Activated CD8-positive, alpha-beta T cell treated with anti-CD3 and anti-CD28 coated beads, Interleukin-2, amount 10 ng/mL, durations not matched to agents 7 days and 5 days (primary cell): ENCODE data around the gene TCF23. TPM values are rescaled to one million over a fixed set of nuclear protein-coding genes. Genes with fewer than 3 reads are reported as not detected.
"Not testable (repeated sequence)": the region's sequence is repeated elsewhere in the genome, so short reads cannot be mapped to it uniquely, and the experiment has no call there.

Experiments
- ATAC-seq: fragments of 150-1000 bp; cut with Tn5 transposase; one replicate; pipeline ENCODE4 v1.10.0; 2021; ENCODE audit warnings: moderate library complexity
- CTCF ChIA-PET: fragments of 350-600 bp; sonication (Branson Sonifier 250); formaldehyde crosslinking; loops from one replicate; lab custom pipeline; 2021; ENCODE audit warnings: antibody characterized with exemption; lab: Charles Lee
- POLR2A ChIA-PET: fragments of 350-600 bp; sonication (Branson Sonifier 250); formaldehyde crosslinking; loops from one replicate; lab custom pipeline; 2021; ENCODE audit warnings: antibody characterized with exemption; lab: Charles Lee
- DNase-seq: peaks from one replicate; pipeline ENCODE4 v3.0.0-alpha.2; 2020
- H3K27ac Mint-ChIP-seq: one replicate; pipeline ENCODE4 v1.8.0; 2021; ENCODE audit warnings: mild to moderate bottlenecking, mixed read lengths
- H3K27me3 Mint-ChIP-seq: one replicate; pipeline ENCODE4 v1.8.0; 2021; ENCODE audit warnings: low read depth, mixed read lengths
- H3K36me3 Mint-ChIP-seq: one replicate; pipeline ENCODE4 v1.8.0; 2021; ENCODE audit warnings: low read depth, mixed read lengths
- H3K4me1 Mint-ChIP-seq: one replicate; pipeline ENCODE4 v1.8.0; 2021; ENCODE audit warnings: low read depth, mixed read lengths
- H3K4me3 Mint-ChIP-seq: one replicate; pipeline ENCODE4 v1.8.0; 2021; ENCODE audit warnings: mild to moderate bottlenecking, mixed read lengths
- H3K9me3 Mint-ChIP-seq: one replicate; pipeline ENCODE4 v1.8.0; 2022; ENCODE audit warnings: mixed read lengths; ENCODE audit not compliant: insufficient read depth
- total RNA-seq, 2 experiments: library from RNA; stranded (reverse); gene quantifications; one replicate each; pipeline ENCODE4 v1.2.3, GENCODE V29; 2021

The TCF23 gene
- total RNA-seq, 2 experiments from 2014 or later = not detected

- ATAC-seq = no peak
- Mint-ChIP-seq H3K9me3 (no peaks in the 10 kb centered on the region), H3K4me1 (peaks cover 2% of the 10 kb centered on the region), H3K36me3 (no peaks in the 10 kb centered on the region), H3K27me3 (peaks cover 43% of the 10 kb centered on the region), H3K4me3 (no peak overlapping the region), H3K27ac (no peak overlapping the region)
- ChIA-PET CTCF (interaction anchor here (1.8 to 2.1 kb wide), 2 partner anchors 9 to 10 kb away, joined by 6 to 11 read pairs; no protein-coding TSS in a partner anchor), POLR2A (no interaction called here)
- no peak for DNase-seq
Measured at GRCh38 chr2:27179344-27180000, 30.7 kb downstream of the TCF23 start.

GRCh38 chr2:27182346-27182745 is 33.5 kb downstream of the TCF23 start:
- H3K4me3 Mint-ChIP-seq = no peak overlapping the region
- no peak for DNase-seq
- ChIA-PET POLR2A (no interaction called here), CTCF (no interaction called here)
- no peaks in the 10 kb centered on the region for H3K36me3 Mint-ChIP-seq
- H3K9me3 Mint-ChIP-seq = no peaks in the 10 kb centered on the region
- H3K27ac Mint-ChIP-seq = no peak overlapping the region
- no peak for ATAC-seq
- peaks cover 2% of the 10 kb centered on the region for H3K4me1 Mint-ChIP-seq
- H3K27me3 Mint-ChIP-seq = peaks cover 47% of the 10 kb centered on the region

GRCh38 chr2:27184115-27184514 is 35.3 kb downstream of the TCF23 start:
- CTCF ChIA-PET = interaction anchor here (1.5 to 2.4 kb wide), 2 partner anchors 14 to 119 kb away, joined by 4 to 7 read pairs; no protein-coding TSS in a partner anchor
- Mint-ChIP-seq H3K27me3 (peaks cover 40% of the 10 kb centered on the region), H3K9me3 (no peaks in the 10 kb centered on the region), H3K27ac (no peak overlapping the region), H3K4me3 (no peak overlapping the region), H3K4me1 (peaks cover 2% of the 10 kb centered on the region), H3K36me3 (no peaks in the 10 kb centered on the region)
- DNase-seq (no peak), ATAC-seq (no peak)
- POLR2A ChIA-PET = no interaction called here

GRCh38 chr2:27185331-27186026 is 36.7 kb downstream of the TCF23 start:
- ATAC-seq (no peak), DNase-seq (no peak)
- Mint-ChIP-seq H3K9me3 (no peaks in the 10 kb centered on the region), H3K4me3 (no peak overlapping the region), H3K36me3 (no peaks in the 10 kb centered on the region), H3K27me3 (peaks cover 34% of the 10 kb centered on the region), H3K27ac (no peak overlapping the region), H3K4me1 (peaks cover 2% of the 10 kb centered on the region)
- ChIA-PET POLR2A (no interaction called here), CTCF (interaction anchor here (0.6 to 2.4 kb wide), 3 partner anchors 19 to 1331 kb away, joined by 3 to 7 read pairs (median 3); no protein-coding TSS in a partner anchor)

GRCh38 chr2:27186613-27187345 is 38.0 kb downstream of the TCF23 start:
- H3K36me3 Mint-ChIP-seq = no peaks in the 10 kb centered on the region
- no peaks in the 10 kb centered on the region for H3K9me3 Mint-ChIP-seq

GRCh38 chr2:27189989-27190388 is 41.2 kb downstream of the TCF23 start:
- ATAC-seq = no peak
- ChIA-PET CTCF (interaction anchor here (0.6 kb wide), 1 partner anchor 10 kb away, joined by 3 read pairs; no protein-coding TSS in a partner anchor), POLR2A (no interaction called here)
- Mint-ChIP-seq H3K9me3 (no peaks in the 10 kb centered on the region), H3K4me3 (no peak overlapping the region), H3K27ac (no peak overlapping the region), H3K36me3 (no peaks in the 10 kb centered on the region), H3K27me3 (peaks cover 16% of the 10 kb centered on the region), H3K4me1 (peaks cover 4% of the 10 kb centered on the region)
- no peak for DNase-seq

More at GRCh38 chr2:27186613-27187345, 38.0 kb downstream of the TCF23 start:
- CTCF ChIA-PET = interaction anchor here (0.7 to 2.4 kb wide), 4 partner anchors 17 to 116 kb away, joined by 4 to 7 read pairs (median 4); partner anchors contain the start of gene PREB
- ATAC-seq = no peak
- Mint-ChIP-seq H3K27me3 (peaks cover 24% of the 10 kb centered on the region), H3K4me3 (no peak overlapping the region), H3K27ac (no peak overlapping the region), H3K4me1 (peaks cover 5% of the 10 kb centered on the region)
- POLR2A ChIA-PET = no interaction called here
- DNase-seq = no peak

- CTCF ChIA-PET = interaction anchor here (0.7 to 2.4 kb wide), 18 partner anchors 16 to 232 kb away, joined by 3 to 18 read pairs (median 6); partner anchors contain the start of genes AGBL5, KHK and PREB
- Mint-ChIP-seq H3K27ac (no peak overlapping the region), H3K4me1 (peaks cover 4% of the 10 kb centered on the region), H3K36me3 (no peaks in the 10 kb centered on the region), H3K9me3 (no peaks in the 10 kb centered on the region), H3K27me3 (peaks cover 11% of the 10 kb centered on the region), H3K4me3 (no peak overlapping the region)
- POLR2A ChIA-PET = no interaction called here
- ATAC-seq (peak; percentile 96), DNase-seq (peak; percentile 69)
Measured at GRCh38 chr2:27191070-27191829, 42.4 kb downstream of the TCF23 start.

GRCh38 chr2:27194538-27195354 is 45.9 kb downstream of the TCF23 start:
- H3K4me3 Mint-ChIP-seq = no peak overlapping the region
- H3K27me3 Mint-ChIP-seq = peaks cover 5% of the 10 kb centered on the region
- H3K36me3 Mint-ChIP-seq = peaks cover 2% of the 10 kb centered on the region
- ATAC-seq (no peak), DNase-seq (no peak)
- ChIA-PET CTCF (interaction anchor here (0.9 to 1.0 kb wide), 2 partner anchors 25 to 95 kb away, joined by 3 to 4 read pairs; no protein-coding TSS in a partner anchor), POLR2A (no interaction called here)
- peaks cover 4% of the 10 kb centered on the region for H3K4me1 Mint-ChIP-seq
- H3K9me3 Mint-ChIP-seq = no peaks in the 10 kb centered on the region
- H3K27ac Mint-ChIP-seq = no peak overlapping the region

GRCh38 chr2:27195799-27196198 is 47.0 kb downstream of the TCF23 start:
- ATAC-seq, H3K9me3 Mint-ChIP-seq, H3K27ac Mint-ChIP-seq, POLR2A ChIA-PET, H3K27me3 Mint-ChIP-seq, H3K4me3 Mint-ChIP-seq, CTCF ChIA-PET, H3K4me1 Mint-ChIP-seq, H3K36me3 Mint-ChIP-seq, DNase-seq: not testable (repeated sequence)

GRCh38 chr2:27198068-27198467 is 49.3 kb downstream of the TCF23 start:
- H3K27ac Mint-ChIP-seq, H3K9me3 Mint-ChIP-seq, ATAC-seq, DNase-seq, H3K27me3 Mint-ChIP-seq, CTCF ChIA-PET, H3K4me3 Mint-ChIP-seq, H3K4me1 Mint-ChIP-seq, POLR2A ChIA-PET: not testable (repeated sequence)
- H3K36me3 Mint-ChIP-seq = peaks cover 13% of the 10 kb centered on the region
